ENCODE data around the gene TBL1Y.
A peak's percentile ranks its signal among the peaks of the same experiment; 100 is the strongest.
"Not testable (repeated sequence)": the region's sequence is repeated elsewhere in the genome, so short reads cannot be mapped to it uniquely, and the experiment has no call there.

The TBL1Y gene

DNA sequence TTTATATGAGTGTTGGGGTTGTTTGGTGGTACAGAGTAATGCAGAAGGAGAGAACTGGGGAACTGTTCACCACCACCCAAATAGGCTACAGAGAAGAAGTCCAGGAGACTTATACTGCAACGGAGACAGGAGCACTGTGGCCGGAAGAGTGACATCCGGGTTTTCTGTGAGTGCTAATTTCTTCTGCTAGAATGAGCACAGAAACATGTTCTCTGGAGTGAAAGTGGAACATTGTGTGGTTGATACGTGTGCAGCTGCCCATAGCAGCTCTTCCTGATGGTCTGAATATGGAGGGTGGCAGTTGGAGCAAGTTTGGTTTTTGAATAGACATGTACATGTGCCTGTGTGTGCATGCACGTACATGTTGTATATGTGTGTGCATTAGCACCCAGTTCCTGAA is 67.3 kb downstream of the TBL1Y start:
- DNase-seq = no peak

DNA sequence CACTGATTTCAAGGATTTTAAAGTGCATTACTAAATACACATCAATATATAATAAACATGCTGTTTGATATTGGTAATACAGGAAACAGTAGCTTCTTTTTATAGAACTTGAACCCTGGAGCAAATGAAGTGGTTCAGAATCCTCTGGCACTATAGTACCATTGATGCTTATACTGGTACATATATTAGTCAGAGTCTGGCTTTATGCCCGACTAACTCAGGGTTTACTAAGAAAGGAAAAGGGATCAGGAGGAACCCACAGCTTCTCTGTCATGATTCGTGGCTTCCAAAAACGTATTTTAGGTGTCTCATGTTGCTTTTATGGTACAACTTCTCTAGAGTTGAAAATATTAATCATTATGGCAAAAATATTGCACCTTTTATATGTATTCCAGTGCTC is 72.7 kb downstream of the TBL1Y start:
- no peak for DNase-seq

DNA sequence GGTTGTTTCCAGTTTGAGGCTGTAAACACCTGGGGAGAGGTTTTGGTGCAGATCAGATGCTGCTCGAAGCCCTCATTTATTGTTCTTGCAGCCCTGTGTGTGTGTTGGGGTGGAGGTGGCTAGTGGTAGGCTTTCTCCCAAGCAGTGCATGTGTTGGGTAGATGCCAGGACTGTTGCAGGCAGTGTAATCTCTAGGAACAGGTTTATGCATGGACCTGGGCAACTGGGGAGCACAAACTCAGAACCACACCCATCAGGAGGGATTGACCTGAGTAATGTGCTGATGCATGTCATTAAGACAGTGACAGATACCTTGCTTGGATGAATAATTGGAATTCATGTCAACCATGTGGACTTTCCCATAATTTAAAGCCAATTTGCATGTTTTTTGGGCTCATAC is 77.3 kb downstream of the TBL1Y start:
- no peak for DNase-seq

DNA sequence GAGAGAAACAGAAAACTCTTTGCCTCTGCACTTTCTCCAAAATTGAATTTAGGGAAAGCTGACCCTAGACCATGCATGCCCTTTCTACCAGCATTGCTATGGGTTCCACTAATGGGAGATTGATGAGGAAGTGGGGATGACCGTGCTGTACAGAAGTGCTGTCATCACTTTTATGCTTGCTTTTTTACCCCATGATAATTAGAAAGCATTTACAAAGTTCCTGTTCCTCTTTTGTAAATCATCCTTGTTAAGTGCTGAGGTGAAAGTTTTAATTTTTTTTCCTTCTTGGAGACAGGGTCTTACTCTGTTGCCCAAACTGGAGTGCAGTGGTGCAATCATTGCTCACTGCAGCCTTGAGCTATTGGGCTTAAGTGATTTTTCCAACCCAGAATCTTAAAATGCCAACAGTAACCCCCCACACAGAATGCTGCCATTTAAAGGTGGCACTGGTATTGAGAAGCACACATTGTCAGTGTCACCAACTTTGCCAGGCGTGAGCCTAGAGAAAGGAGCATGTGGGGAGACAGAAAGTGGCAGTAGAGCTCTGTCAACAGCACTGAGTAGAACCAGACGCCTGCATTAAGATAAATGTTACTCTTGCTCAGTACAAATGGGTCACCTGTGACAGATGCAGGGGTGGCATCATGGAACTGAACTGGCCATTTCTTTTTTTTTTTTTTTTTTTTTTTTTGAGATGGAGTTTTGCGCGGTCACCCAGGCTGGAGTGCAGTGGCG is 79.6 kb downstream of the TBL1Y start:
- DNase-seq = no peak

DNA sequence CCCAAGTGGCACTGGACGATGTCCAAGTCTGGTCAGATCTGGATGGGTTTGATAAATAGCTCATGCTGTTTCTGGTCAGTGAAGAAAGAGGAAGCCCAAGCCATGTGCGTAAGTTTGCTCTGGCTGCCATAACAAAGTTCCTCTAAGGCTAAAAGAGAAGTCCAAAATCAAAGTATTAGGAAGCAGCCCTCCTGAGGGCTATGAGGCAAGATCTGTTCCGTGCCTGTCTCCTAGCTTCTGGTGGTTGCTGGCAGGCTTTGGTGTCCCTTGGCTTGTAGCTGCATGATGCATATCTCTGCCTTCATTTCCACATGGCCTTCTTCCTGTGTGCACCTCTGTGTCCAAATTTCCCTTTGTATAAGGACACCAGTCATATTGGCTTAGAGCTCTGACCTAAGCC is 81.5 kb downstream of the TBL1Y start:
- DNase-seq = no peak

DNA sequence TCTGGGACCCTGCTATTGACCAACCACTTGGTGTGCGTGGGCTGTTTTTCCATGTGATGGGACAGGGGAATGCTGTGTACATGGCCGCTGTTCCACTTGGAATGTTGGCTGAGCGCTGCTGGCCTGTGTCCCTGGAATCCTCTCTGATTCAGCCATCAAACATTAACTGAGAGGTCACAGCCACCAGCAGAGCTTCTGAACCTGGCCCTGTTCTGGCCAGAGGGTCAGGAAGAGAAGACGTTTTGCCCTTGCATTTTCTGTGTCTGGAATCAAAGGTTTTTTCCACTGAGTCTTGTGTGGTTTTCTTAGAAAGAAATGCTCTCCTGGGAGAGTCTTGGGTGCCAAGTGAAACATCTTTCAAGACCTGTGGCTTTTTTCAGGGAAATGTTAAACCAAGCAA is 85.5 kb downstream of the TBL1Y start:
- no peak for DNase-seq

DNA sequence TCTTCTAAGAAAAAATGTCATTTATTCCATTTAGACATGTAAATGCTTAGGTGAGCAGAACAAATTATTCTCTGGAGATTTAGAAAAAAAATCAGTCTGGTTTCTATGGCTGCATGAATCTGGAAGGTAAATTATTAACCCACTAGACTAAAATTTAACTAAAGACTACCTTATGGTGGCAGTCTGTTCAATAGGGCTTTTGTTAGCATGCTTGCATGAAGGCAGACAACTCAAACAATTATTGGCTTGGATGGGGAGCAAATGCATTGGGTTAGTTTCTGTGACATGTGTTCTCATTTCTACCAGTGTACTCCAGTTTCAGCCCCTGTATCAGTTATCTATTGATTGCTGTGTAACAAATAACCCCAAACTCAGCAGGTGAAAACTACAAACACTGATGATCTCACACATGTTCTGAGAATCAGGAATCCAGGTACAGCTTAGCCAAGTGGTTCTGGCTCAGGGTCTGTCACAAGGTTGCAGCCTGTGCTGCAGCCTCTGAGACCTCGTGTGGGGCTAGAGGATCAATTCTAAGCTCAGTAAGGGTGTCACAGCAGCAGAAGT is 87.1 kb downstream of the TBL1Y start:
- DNase-seq = no peak

DNA sequence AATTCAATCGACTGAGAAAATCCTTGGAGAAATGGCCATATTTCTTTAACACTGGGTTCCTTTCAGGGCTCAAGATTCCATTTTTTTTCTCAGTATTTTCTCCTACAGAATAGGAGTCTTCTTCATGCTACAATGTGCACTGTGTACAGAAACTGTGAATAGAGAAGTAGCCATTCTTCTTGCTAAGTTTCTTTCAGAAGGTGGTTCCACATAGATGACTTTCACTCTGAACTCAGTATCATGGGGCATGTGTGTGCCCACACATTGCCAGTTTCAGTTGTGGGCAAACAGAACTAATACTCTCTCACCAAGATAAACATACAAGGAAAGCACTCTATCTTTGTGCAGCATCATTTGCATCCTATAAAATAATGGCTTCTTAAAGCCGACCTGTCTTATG is 89.4 kb downstream of the TBL1Y start:
- no peak for DNase-seq

DNA sequence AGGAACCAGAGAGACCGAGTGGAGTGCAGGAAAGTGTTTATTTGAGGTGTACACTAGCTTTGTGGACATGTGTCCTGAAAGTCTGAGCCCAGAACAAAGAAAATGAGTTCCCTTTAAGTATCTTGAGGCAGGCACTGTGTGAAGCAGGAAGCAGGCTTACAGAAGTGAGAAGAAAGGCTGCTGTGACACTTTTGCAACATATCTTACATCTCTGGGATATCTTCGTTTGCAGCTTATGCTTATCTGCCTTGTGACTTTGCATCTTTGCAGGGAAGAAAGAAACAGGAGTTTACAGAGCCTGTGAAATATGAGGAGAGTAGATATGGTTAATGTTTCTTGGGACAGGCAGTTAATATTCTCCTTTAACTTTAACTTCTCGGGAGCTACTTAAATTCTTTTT is 92.1 kb downstream of the TBL1Y start:
- DNase-seq = no peak

DNA sequence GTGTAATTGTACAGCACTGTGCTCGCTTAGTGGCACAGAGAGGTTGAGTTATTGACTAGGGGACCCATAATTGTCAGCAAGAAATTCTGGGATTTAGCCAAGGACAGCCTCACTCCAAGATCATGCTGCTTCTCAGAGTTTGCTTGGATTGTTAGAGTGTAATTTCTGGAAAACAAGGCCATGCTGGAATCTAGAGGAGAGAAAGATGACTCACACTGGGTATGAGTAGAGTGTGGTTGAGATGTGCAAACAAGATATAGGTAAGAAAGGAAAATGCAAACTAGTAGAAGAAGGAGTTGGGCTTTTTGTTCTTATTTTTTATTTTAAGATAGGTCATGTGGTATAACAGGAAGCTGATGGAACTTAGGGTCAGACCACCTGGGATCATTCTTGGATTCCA is 97.4 kb downstream of the TBL1Y start:
- DNase-seq = no peak

DNA sequence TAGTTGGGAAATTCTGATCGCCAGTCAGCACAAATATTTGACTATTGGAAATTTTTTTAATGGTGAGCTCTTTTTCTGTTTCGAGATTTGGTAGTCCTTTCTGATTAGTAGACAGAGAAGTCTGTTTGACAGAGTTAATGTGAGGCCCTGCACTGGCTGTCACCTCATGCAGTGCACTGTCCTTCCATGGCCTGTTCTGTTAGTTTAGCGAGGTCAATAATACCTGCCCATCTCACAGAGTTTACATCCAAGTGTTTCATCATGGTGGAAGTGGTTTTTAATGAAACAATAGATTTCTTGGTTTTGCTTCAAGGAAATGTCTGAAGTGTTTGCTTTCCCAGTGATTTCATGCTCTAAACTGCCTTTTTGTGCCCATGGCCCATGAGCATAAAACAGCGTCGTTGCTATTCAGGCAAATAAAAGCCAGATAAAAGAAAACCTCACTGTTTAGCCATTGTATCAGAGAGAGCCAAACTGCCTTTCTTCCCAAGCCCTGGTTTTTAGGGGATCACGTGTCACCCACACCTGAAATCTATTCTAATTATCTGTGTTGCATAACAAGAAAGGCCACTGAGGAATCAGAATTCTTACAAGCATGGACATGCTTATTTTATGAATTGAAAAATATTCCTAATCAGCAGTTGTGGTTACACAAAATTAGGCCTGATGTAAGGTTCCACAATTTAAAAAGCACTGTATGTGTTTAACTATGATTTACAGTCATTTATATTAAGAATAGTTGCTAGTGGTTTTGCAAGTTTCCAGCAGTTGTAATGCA is 98.3 kb downstream of the TBL1Y start:
- DNase-seq = no peak

DNA sequence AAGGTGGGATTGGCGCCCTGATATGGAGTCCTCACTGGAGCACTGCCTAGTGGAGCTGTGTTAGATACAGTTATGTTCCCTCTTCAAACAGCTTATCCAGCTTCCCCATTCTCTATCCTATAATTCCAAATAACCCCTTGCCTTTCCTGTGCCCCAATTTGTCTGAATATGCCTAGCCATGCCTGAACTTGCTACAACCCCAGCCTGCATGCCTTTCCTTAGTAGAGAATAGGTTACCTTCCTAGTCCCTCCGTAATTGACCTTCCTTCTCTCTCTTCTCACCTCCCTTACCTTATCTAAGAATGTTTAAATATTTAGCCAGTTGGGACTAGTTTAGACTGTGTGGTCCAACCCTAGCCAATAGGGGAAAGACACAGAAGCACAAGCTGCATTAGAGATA is 102.6 kb downstream of the TBL1Y start:
- DNase-seq = no peak

DNA sequence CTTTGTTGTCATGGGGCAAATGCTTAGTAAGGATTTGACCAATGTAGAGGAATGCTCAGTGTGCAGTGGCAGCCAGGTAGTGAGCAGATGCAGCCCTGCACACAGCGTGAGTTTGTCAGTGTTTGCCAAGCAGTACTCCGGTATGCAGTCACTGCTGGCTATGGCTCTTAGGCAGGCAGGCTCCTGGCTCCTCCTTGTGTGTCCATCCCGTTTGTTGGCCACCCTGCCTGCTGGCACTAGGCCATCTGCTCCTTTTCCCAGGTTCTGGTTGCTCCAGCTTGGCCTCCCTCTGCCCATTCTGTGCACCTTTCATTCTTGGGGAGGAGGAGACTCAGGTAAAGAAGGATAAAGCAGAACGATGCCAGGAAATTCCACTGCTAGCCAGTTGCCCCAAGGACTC is 106.0 kb downstream of the TBL1Y start:
- no peak for DNase-seq

DNA sequence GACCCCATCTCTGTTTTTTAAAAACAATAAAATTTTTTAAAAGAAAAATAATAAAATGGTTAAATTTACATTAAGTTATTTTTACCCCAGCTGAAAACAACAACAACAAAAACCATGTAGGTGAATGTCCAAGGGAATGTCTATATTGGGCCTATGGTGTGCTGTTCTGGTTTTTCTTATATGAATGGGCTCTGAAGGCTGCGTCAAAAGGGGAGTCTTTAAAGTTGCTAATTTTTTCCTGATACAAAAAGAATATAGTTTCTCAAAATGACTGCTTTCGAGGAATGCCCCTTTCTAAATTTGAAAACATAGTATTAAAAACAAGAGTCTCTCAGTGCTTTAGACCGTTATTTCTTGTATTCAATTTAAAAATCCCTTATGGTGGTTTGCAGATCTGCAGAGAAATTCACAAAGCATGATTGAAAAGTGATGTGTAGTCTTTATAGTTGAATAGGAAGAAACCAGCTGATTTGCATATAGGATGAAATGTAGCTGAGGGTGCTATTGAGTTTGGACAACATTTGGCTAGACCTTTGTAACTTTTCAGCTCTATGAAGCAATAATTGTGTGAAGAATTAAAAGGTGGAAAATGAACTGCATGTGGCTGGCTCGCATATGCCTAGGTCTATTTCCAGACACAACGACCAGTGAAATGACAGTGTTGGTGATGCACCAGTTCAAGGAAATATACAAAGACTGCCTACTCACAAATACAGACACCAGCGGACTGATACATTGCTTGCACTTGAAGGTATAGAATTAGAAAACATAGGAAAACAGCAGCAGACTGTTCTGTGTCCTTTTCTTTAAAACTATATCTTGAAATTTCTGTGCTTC is 107.0 kb downstream of the TBL1Y start:
- no peak for DNase-seq

DNA sequence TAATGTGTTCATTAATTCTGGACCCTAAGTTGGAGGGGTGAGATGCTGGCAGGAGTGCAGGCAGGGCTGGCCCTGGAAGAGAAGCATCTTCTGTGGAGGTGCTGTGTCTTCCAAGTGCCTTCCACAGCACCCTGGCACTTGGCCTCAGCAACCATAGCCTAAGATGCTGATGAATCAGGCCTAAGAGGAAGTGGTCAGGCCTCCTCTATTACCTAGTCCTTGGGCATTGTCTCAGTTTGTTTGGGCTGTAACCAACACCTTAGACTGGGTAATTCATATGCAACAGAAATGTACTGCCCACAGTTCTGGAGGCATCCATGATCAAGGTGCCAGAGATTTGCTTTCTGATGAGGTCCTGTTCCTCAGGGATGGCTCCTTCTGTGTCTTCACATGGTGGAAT is 128.5 kb downstream of the TBL1Y start:
- DNase-seq = no peak

DNA sequence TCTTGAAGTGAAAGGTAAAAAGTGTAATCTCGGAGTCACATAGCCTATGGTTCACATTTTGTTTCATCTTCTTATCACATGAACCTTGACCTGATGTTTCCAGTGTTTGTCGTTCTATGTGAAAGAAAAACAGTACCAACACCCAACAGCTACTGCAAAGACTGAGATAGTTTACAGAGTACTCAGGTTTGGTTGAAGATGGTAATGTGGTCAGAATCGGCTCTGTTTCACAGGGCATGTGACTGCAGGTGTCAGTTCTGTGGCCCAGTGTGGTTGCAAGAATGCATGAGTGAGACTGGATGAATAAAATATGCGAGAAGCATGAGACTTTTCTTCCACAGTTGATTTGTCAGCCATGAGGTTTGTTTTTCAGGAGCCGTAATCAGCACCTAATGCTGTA is 130.2 kb downstream of the TBL1Y start:
- DNase-seq = no peak

DNA sequence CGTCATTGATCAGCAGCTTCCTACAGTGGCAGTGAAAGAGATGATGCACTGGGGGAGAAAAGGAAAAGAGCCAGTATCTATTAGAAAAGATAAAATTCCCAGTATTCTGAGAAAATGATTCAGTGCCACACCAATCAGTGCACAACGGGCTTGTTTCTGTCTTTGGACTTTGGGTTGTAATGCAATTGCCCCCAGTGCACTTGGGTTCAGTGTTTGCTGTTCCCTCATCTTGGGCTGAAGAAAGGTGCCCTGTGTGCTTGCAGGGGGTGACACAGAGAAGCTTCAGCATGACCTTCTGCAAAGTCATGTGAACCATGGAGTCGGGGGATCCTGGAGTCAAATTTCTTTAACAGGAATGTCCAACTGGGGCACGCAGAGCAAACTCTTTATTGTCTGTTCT is 131.5 kb downstream of the TBL1Y start:
- no peak for DNase-seq

DNA sequence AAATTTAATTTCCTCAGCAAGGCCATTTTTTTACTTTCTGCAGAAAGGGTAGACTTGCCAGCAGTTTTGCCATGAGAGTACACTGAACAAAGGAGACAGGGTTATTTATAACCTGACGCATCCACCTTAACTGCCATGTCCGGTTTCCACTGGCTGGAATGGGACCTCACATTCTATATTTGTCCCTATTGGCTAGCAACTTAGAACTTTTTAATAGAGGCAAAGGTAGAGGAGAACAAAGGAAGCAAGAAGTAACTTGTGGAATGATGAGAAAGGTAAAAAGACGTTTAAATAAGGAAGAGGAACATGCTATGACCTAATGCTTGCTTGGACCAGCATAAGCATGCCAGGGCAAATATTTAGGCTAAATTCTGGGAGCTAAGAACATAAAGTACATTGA is 142.0 kb downstream of the TBL1Y start:
- DNase-seq = not testable (repeated sequence)

DNA sequence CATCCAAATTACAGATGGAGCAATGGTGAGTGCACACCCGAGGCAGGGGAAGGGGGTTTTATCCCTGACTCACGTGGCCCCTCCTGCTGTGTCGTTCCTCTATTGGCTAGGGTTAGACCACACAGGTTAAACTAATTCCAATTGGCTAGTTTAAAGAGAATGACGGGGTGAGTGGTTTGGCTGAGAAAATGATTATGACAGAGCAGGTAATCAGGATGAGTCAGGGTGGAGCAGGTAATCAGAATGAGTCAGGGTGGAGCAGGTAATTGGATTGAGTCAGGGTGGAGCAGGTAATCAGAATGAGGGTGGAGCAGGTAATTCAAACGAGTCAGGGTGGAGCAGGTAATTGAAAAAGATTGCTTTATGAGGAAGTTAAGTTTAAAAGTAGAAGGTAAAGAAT is 146.4 kb downstream of the TBL1Y start:
- no peak for DNase-seq

DNA sequence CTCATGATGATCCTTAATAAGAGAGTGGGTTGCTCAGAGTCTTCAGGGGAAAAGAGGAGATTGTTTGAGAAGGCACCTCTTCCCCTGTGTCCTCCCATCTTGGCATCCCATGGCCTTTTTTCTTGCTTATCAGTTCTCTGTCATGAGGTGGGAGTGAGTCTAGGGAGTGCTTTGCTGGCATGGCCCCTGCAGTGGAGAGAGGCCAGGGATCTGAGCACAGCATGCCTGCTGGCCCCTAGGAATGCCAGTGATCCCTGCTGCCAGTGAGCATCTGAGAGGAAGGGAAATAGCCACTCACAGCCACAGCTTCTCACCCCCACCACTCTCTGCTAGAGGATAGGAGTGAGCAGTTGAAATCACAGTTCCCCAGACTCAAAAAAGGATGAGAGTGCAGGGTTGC is 168.2 kb downstream of the TBL1Y start:
- DNase-seq = no peak

DNA sequence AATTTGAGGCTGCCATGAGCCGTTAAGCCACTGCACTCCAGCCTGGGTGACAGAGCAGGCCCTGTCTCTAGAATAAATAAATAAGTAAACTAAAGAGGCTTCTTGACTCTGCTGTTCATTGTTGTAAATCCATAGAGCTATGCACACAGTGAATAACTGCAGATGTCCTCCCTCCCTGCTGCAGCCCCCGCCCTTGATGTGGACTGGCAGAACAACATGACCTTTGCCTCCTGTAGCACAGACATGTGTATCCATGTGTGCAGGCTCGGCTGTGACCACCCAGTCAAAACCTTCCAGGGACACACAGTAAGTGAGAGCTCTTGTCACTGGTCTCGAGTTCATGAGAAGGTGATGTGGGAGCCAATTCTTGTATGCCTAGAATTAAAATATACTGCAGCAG is 170.1 kb downstream of the TBL1Y start:
- not testable (repeated sequence) for DNase-seq

DNA sequence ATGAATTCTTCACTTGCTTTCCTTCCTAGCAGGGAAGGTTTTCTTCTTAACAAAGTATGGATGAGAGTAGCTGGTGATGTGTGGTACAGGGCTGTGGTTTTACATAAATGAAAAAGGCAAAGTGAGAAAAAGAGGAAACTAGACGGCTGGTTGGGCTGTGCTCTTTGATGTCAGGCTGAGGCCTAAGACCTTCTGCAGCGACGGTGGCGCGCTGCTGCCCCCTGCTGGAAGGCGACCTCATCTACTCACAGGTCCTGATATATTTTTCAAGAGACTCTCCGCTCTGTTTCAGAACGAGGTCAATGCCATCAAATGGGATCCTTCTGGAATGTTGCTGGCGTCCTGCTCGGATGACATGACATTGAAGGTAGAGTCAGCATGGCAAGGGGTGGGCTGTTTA is 175.1 kb downstream of the TBL1Y start:
- DNase-seq = peak; percentile 72

DNA sequence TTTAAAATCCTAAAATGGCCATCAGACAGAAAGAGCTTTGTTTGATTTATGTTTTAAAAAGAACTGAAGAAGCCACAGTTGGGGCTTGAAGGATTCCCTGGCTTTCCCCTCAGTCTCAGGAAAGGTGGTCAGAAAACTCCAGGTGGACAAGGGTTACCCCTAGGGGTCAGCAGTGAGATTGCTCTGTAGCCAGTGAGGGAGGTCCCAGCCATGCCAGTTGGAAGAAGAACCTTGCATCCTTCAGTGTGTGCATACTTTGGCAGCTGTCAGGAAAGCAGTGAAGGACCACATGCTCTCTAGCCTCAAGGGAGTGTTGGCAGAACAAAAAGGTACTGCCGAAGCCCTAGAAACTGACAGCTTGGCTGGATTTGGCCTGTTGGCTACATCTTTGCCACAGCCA is 182.3 kb downstream of the TBL1Y start:
- no peak for DNase-seq

DNA sequence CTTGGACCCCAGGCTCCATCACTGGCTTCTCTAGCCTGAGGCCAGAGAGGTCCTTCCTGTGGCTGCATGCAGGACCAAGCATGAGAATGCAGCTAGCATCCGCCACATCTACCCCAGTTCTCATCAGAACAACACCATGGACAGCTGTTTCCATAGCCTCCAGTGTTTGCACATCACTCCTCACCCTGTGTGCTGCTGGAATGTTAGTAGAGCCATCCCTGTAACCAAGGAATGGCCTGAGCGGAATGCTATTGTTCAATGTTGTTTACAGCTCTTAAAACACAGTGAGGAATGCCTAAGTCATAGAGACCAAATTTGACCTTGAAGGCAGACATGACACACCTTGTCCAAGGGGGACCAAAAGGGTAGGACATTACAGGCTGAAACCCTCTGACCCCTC is 183.9 kb downstream of the TBL1Y start:
- DNase-seq = no peak

Measured in activated CD4-positive, alpha-beta T cell treated with anti-CD3 and anti-CD28 coated beads, Interleukin-2, amount 50 U/mL, for 1 hour (primary cell).